PFSK-1 (cell line): ENCODE data around the gene RGP1.

Experiments used
- FOXP2 ChIP-seq: optimal IDR thresholded peaks from 2 replicates; pipeline ENCODE3; 2011; ENCODE audit warnings: borderline replicate concordance, control low read depth, inconsistent platforms; ENCODE audit not compliant: insufficient read depth; ENCODE audit errors: extremely low read length, extremely low read depth
- POLR2AphosphoS5 ChIP-seq: IDR thresholded peaks from 2 replicates; pipeline ENCODE4 v1.6.1; 2012; ENCODE audit warnings: low read depth, mild to moderate bottlenecking, control low read depth, low read length, moderate library complexity
- REST ChIP-seq, 2 experiments: IDR thresholded peaks; 2 replicates each; pipeline versions ENCODE4 v1.6.1 to v1.8.0; 2011 to 2012; ENCODE audit warnings: low read depth in 2 of 2, low read length in 2 of 2, control low read depth in 1 of 2, inconsistent platforms in 1 of 2, mild to moderate bottlenecking in 1 of 2, moderate library complexity in 1 of 2; ENCODE audit not compliant: insufficient read depth in 1 of 2
- SIN3A ChIP-seq: IDR thresholded peaks from 2 replicates; pipeline ENCODE4 v1.6.1; 2012; ENCODE audit warnings: mild to moderate bottlenecking, low read length, moderate library complexity, borderline replicate concordance; ENCODE audit not compliant: insufficient read depth
- TAF1 ChIP-seq: IDR thresholded peaks from 2 replicates; pipeline ENCODE4 v1.6.1; 2012; ENCODE audit warnings: low read length, control low read depth, borderline replicate concordance; ENCODE audit not compliant: insufficient read depth

The RGP1 gene

DNA sequence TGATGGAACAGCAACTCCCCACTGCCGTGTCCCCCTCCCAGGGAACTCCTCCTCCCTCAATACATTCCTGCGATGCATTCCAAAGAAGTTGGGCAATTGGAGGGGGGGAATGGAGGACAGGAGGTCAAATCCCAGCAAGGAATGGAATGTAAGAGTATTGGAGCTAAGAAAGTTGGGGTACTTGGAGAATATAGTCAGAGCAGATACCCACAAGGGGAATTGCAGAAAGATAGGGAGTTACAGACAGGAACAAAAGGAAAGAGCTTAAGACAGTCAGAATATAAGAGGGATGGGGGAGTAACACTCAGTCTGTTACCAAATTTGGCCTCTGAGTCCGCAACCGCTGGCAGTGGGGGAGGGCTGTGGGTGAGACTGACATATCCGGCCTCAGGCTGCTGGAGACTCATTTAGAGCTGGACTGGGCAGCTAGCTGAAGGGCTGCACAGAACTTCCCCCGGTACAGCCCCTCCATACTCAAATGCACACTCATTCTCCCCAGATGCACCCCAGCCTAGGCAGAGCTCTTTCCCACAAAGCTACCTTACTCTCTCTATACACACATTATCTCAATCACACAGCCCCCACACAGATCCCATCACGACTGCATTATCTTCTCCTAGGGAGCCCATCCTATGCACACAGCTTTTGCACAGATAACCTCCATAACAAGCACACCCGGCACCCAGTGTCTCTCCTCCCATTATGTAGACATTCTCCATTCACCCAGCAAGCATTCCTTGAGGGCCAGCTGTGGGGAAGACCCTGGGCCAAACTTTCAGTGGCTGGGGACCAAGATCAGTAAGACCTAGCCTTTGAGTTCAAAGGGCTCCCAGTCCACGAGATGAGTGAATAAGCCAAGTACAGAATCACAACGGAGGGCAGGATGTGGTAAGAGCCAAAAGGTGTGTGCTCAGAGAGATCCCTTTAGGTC lies 20.8 kb upstream of the RGP1 start:
- TF ChIP-seq TAF1 (0 out of 2 replicates have a peak, but pooled peaks have one; percentile 32), FOXP2 (no peak), SIN3A (no peak), POLR2AphosphoS5 (no peak), REST (IDR thresholded peaks at IDR 0.05; ENCODE audit: insufficient read depth in 1 of 2, low read depth in 2 of 2, low read length in 2 of 2) (no peak)

DNA sequence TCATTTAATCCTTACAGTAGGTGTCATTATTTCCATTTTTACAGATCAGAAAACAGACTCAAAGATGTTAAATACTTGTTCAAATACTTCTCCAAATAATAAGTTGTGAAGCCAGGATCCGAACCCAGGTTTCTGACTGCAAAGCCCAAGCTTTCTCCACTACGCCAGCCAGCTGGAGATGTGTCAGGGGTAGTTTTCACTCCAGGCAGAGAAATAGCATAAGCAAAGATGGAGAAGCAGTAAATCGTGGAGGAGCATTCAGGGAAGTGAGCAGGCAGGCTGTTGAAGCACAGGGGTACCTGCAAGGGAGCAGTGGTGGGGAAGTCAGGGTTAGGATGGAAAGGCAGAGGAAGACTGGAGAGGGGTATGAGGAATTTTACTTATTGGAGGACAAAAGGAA lies 20.0 kb upstream of the RGP1 start:
- TF ChIP-seq FOXP2, result no peak
- no peak for TF ChIP-seq TAF1

GRCh38 chr9:35729700-35730485 lies 19.2 kb upstream of the RGP1 start:
- no peak for TF ChIP-seq FOXP2
- TF ChIP-seq REST (IDR thresholded peaks at IDR 0.05; ENCODE audit: insufficient read depth in 1 of 2, low read depth in 2 of 2, low read length in 2 of 2), result no peak
- TF ChIP-seq TAF1, result no peak
- no peak for TF ChIP-seq SIN3A
- no peak for TF ChIP-seq POLR2AphosphoS5

DNA sequence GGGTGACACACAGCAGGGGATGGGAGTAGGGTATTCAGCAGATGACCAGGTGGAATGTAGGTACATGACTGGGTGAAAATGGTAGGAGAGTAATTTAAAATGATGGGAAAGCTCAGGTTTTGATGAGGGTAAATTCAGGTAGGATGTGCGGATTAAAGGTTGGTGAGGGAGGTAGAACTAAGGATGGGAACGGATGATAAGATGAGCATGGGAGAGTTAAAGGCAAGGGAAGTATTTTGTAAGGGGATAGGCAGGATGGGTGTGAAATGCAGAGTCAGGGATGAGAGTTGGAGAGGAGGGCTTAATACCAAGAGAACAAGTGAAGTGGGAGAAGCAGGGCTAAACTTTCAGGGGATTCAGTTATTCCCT lies 18.6 kb upstream of the RGP1 start:
- no peak for TF ChIP-seq FOXP2
- TF ChIP-seq REST (IDR thresholded peaks at IDR 0.05; ENCODE audit: insufficient read depth in 1 of 2, low read depth in 2 of 2, low read length in 2 of 2), result no peak
- no peak for TF ChIP-seq SIN3A
- no peak for TF ChIP-seq TAF1
- no peak for TF ChIP-seq POLR2AphosphoS5

- TF ChIP-seq TAF1 (no peak), FOXP2 (no peak), POLR2AphosphoS5 (no peak), SIN3A (no peak; the same call in 1 of the 2 replicates), REST (IDR thresholded peaks at IDR 0.05; ENCODE audit: insufficient read depth in 1 of 2, low read depth in 2 of 2, low read length in 2 of 2) (no peak)
Observed at GRCh38 chr9:35731415-35732184, 17.5 kb upstream of the RGP1 start.
